GM12878 (cell line): ENCODE data around the gene FGGY. TPM values are rescaled to one million over a fixed set of nuclear protein-coding genes. Genes with fewer than 3 reads are reported as not detected.

Source experiments
- CBX3 ChIP-seq: fragments of 200-600 bp; sonication (generic); IDR thresholded peaks from 2 replicates; pipeline ENCODE4 v1.6.1; 2016; ENCODE audit warnings: low read depth, borderline replicate concordance
- CTCF ChIP-seq, 3 experiments: IDR thresholded peaks in 2 of 3; conservative IDR thresholded peaks in 1 of 3; 2 replicates each; pipeline ENCODE4 v1.5.1; 2011; ENCODE audit warnings: low read depth in 3 of 3, low read length in 3 of 3, mild to moderate bottlenecking in 3 of 3, control low read depth in 2 of 3, moderate library complexity in 2 of 3, inconsistent platforms in 1 of 3, mixed read lengths in 1 of 3; ENCODE audit not compliant: control insufficient read depth in 2 of 3, insufficient read depth in 1 of 3; ENCODE audit errors: extremely low read depth in 1 of 3
- IRF3 ChIP-seq: fragments of 450-650 bp; IDR thresholded peaks from 2 replicates; pipeline ENCODE4 v1.6.1; 2014; ENCODE audit warnings: mild to moderate bottlenecking
- PRDM15 ChIP-seq: fragments of 450-650 bp; formaldehyde crosslinking; IDR thresholded peaks from 2 replicates; pipeline ENCODE4 v1.4.0; 2020; ENCODE audit warnings: mild to moderate bottlenecking, moderate library complexity
- SIX5 ChIP-seq: IDR thresholded peaks from 2 replicates; pipeline ENCODE4 v1.6.1; 2011; ENCODE audit warnings: mild to moderate bottlenecking, low read depth, low read length, moderate library complexity; ENCODE audit not compliant: severe bottlenecking
- polyA plus RNA-seq, 11 experiments: library from polyadenylated mRNA; depleted of rRNA in 4 of 11; unstranded in 6 of 11; stranded (reverse) in 5 of 11; fragments of >200 nt; fragmentation: Nextera tagmentation in 4 of 11; fragmentation: Illumina TruSeq in 1 of 11; extraction: Ambion mirVana in 4 of 11; extraction: Trizol in 1 of 11; gene quantifications; 1 replicate in 1 of 11; 2 replicates in 10 of 11; pipeline versions ENCODE4 v1.2.1 to v1.2.3, GENCODE V29; 2011 to 2016; ENCODE audit warnings: inconsistent platforms in 2 of 11, missing spikeins in 2 of 11, low read depth in 1 of 11
- total RNA-seq, 4 experiments: library from RNA; depleted of rRNA in 3 of 4; stranded (reverse); fragments of >200 nt in 3 of 4; fragmentation: Illumina TruSeq in 1 of 4; extraction: Trizol in 1 of 4; gene quantifications; 2 replicates each; pipeline versions ENCODE4 v1.2.1 to v1.2.3, GENCODE V29; 2013 to 2021

The FGGY gene
- total and polyA plus RNA-seq, 10 of the 15 experiments (the other 5 are each of a cell fraction or from before 2014, with no cell fraction given), result 6.2 to 11.9 (median 7.5) TPM

- TF ChIP-seq PRDM15 (CRISPR knock-in tag) (no peak), SIX5 (no peak), CBX3 (no peak), IRF3 (no peak), CTCF (IDR thresholded peaks at IDR 0.05 in 2 of 3, conservative IDR thresholded peaks at IDR 0.05 in 1 of 3; ENCODE audit: control insufficient read depth in 2 of 3, extremely low read depth in 1 of 3, insufficient read depth in 1 of 3, low read depth in 3 of 3, low read length in 3 of 3) (no peak)
- TF ChIP-seq, all 136 proteins: peak for 0
Measured at GRCh38 chr1:59703918-59704378, 407.1 kb downstream of the FGGY start (continued).
